ENCODE results near the gene MAGIX.

- TF ChIP-seq POLR2A (IDR thresholded peaks at IDR 0.05; ENCODE audit: low read depth, low read length) = no peak
- no peak for TF ChIP-seq POLR2AphosphoS5 (IDR thresholded peaks at IDR 0.05; ENCODE audit: low read depth, low read length)
- TF ChIP-seq TAF1 (IDR thresholded peaks at IDR 0.05; ENCODE audit: borderline replicate concordance, low read depth, low read length) = 0 out of 2 replicates have a peak, but pooled peaks have one; percentile 7
These were observed 4.6 kb downstream of the MAGIX start for GRCh38 chrX:49166914-49167739.
